Mesenchymal stem cell (in vitro differentiated cells and primary cell): ENCODE measurements around the gene TMC7.

Source experiments
- DNase-seq: peaks from one replicate; pipeline ENCODE4 v3.0.0-alpha.2; 2013
- H2AFZ ChIP-seq: one replicate; pipeline ENCODE4 v1.6.1; 2013; ENCODE audit warnings: low read depth, mild to moderate bottlenecking, control low read depth, inconsistent platforms, low read length, moderate library complexity
- H2AK5ac ChIP-seq: 2 replicates; pipeline ENCODE4 v1.6.1; 2013; ENCODE audit warnings: low read length, moderate library complexity, mild to moderate bottlenecking, inconsistent platforms; ENCODE audit not compliant: severe bottlenecking
- H2BK120ac ChIP-seq: one replicate; pipeline ENCODE4 v1.6.1; 2013; ENCODE audit warnings: low read depth, mild to moderate bottlenecking, inconsistent platforms, low read length, moderate library complexity
- H2BK12ac ChIP-seq, 2 experiments: one replicate each; pipeline ENCODE4 v1.6.1; 2013; ENCODE audit warnings: inconsistent platforms in 2 of 2, low read length in 2 of 2, mild to moderate bottlenecking in 2 of 2, moderate library complexity in 2 of 2, control low read depth in 1 of 2
- H2BK15ac ChIP-seq: one replicate; pipeline ENCODE4 v1.6.1; 2013; ENCODE audit warnings: mild to moderate bottlenecking, low read depth, inconsistent platforms; ENCODE audit not compliant: poor library complexity, severe bottlenecking
- H2BK5ac ChIP-seq: 2 replicates; pipeline ENCODE4 v1.6.1; 2013; ENCODE audit warnings: low read depth, mild to moderate bottlenecking, low read length, control low read depth, inconsistent platforms; ENCODE audit not compliant: poor library complexity, severe bottlenecking
- H3K14ac ChIP-seq, 2 experiments: one replicate each; pipeline ENCODE4 v1.6.1; 2013; ENCODE audit warnings: inconsistent platforms in 2 of 2, low read length in 2 of 2, control low read depth in 1 of 2, mild to moderate bottlenecking in 1 of 2, moderate library complexity in 1 of 2
- H3K18ac ChIP-seq, 2 experiments: one replicate each; pipeline ENCODE4 v1.6.1; 2013; ENCODE audit warnings: inconsistent platforms in 2 of 2, low read length in 2 of 2, control low read depth in 1 of 2, low read depth in 1 of 2, mild to moderate bottlenecking in 1 of 2
- H3K23ac ChIP-seq, 2 experiments: one replicate each; pipeline ENCODE4 v1.6.1; 2013; ENCODE audit warnings: inconsistent platforms in 2 of 2, low read length in 2 of 2, mild to moderate bottlenecking in 2 of 2, moderate library complexity in 2 of 2, control low read depth in 1 of 2
- H3K27ac ChIP-seq: 2 replicates; pipeline ENCODE4 v1.5.1; 2013; ENCODE audit warnings: mild to moderate bottlenecking, moderate library complexity, low read length, control low read depth, inconsistent platforms; ENCODE audit not compliant: poor library complexity, severe bottlenecking
- H3K27me3 ChIP-seq, 2 experiments: 2 replicates each; pipeline versions ENCODE4 v1.6.1 to v1.7.0; 2013; ENCODE audit warnings: low read length in 2 of 2, mild to moderate bottlenecking in 2 of 2, moderate library complexity in 2 of 2, control low read depth in 1 of 2, inconsistent platforms in 1 of 2; ENCODE audit not compliant: control insufficient read depth in 1 of 2, insufficient read depth in 1 of 2
- H3K36me3 ChIP-seq, 2 experiments: 2 replicates each; pipeline versions ENCODE4 v1.6.1 to v1.7.0; 2013; ENCODE audit warnings: low read length in 2 of 2, control low read depth in 1 of 2, inconsistent platforms in 1 of 2, low read depth in 1 of 2, mild to moderate bottlenecking in 1 of 2; ENCODE audit not compliant: insufficient read depth in 2 of 2, control insufficient read depth in 1 of 2
- H3K4ac ChIP-seq, 2 experiments: one replicate each; pipeline ENCODE4 v1.6.1; 2013; ENCODE audit warnings: inconsistent platforms in 2 of 2, low read length in 2 of 2, mild to moderate bottlenecking in 2 of 2, moderate library complexity in 2 of 2, control low read depth in 1 of 2, low read depth in 1 of 2
- H3K4me1 ChIP-seq: 2 replicates; pipeline ENCODE4 v1.6.1; 2013; ENCODE audit warnings: low read depth, low read length, control low read depth; ENCODE audit not compliant: control insufficient read depth, insufficient read depth
- H3K4me2 ChIP-seq: 2 replicates; pipeline ENCODE4 v1.6.1; 2013; ENCODE audit warnings: low read length, mild to moderate bottlenecking, inconsistent platforms; ENCODE audit not compliant: poor library complexity, severe bottlenecking
- H3K4me3 ChIP-seq, 2 experiments: 2 replicates each; pipeline versions ENCODE4 v1.5.1 to v1.7.0; 2013; ENCODE audit warnings: low read length in 2 of 2, mild to moderate bottlenecking in 2 of 2, control low read depth in 1 of 2, low read depth in 1 of 2; ENCODE audit not compliant: insufficient read depth in 1 of 2
- H3K79me1 ChIP-seq: replicated peaks from 2 replicates; pipeline ENCODE4 v1.6.1; 2013; ENCODE audit warnings: mild to moderate bottlenecking, control low read depth, low read length, inconsistent platforms; ENCODE audit not compliant: poor library complexity, severe bottlenecking
- H3K9ac ChIP-seq: 2 replicates; pipeline ENCODE4 v1.7.0; 2013; ENCODE audit warnings: mild to moderate bottlenecking, low read length, moderate library complexity
- H3K9me3 ChIP-seq: 2 replicates; pipeline ENCODE4 v1.7.0; 2013; ENCODE audit warnings: mild to moderate bottlenecking, low read length; ENCODE audit not compliant: control insufficient read depth
- H4K8ac ChIP-seq: one replicate; pipeline ENCODE4 v1.6.1; 2013; ENCODE audit warnings: inconsistent platforms, mild to moderate bottlenecking, low read length, moderate library complexity
- H4K91ac ChIP-seq: one replicate; pipeline ENCODE4 v1.6.1; 2013; ENCODE audit warnings: mild to moderate bottlenecking, low read length, inconsistent platforms
- WGBS: methylation state at CpG from one replicate; pipeline ENCODE4 v1.1.7; 2013; ENCODE audit warnings: mixed read lengths; 5-methylcytosine and 5-hydroxymethylcytosine counted together

Gene TMC7

DNA sequence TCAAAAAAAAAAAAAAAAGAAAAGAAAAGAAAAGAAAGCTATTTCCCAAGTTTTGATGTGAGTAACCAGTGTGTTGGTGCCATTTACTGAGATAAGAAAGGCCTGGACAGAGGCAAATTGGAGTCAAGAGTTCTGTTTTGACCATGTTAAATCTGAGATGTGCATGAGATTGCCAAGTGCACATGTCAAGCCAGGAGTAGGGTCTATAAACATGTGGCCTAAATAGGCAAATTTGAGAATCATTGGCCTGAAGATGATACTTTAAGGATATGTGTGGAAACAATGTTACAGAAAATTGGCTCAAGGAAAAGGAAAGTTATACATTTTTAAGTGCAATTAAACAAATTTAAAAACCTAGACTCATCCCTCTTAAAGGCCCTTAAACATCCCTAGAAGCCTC, 42.3 kb upstream of the TMC7 start:
- Histone ChIP-seq H3K4me3 (no peak overlapping the region), H3K14ac (no peak overlapping the region)

DNA sequence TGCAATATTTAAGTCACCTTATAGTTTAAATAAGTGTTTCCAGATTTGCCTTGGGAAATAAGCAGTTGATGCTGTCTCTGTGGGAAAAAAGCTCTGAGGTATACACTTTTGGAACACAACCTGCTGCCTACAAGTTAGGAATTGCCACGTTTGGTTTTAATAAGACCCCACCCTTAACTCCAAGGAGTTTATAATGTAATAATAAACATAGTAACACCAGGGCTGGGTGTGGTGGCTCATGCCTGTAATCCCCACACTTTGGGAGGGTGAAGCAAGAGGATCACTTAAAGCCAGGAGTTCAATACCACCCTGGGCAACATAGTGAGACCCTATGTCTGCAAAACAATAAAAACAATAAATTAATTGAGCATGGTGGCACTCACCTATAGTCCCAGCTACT, 41.7 kb upstream of the TMC7 start:
- no peak overlapping the region for H3K18ac ChIP-seq
- no CpG with 5 or more reads among the region's 1 CpG for WGBS

More for the DNA sequence above, 42.3 kb upstream of the TMC7 start:
- Histone ChIP-seq H2BK15ac (no peak overlapping the region), H2BK12ac (no peak overlapping the region), H3K18ac (no peak overlapping the region), H3K79me1 (no peaks in the 10 kb centered on the region), H2BK5ac (no peak overlapping the region), H2BK120ac (no peak overlapping the region), H3K9ac (no peak overlapping the region), H3K27ac (no peak overlapping the region), H3K23ac (no peak overlapping the region), H3K4me2 (no peak overlapping the region), H3K4ac (no peak overlapping the region), H3K36me3 (no peaks in the 10 kb centered on the region), H3K9me3 (no peaks in the 10 kb centered on the region), H3K4me1 (no peaks in the 10 kb centered on the region), H2AFZ (no peak overlapping the region), H2AK5ac (no peak overlapping the region), H3K27me3 (peaks cover 0 to 4% of the 10 kb centered on the region in 2 experiments), H4K8ac (no peak overlapping the region), H4K91ac (no peak overlapping the region)
- no peak for DNase-seq

DNA sequence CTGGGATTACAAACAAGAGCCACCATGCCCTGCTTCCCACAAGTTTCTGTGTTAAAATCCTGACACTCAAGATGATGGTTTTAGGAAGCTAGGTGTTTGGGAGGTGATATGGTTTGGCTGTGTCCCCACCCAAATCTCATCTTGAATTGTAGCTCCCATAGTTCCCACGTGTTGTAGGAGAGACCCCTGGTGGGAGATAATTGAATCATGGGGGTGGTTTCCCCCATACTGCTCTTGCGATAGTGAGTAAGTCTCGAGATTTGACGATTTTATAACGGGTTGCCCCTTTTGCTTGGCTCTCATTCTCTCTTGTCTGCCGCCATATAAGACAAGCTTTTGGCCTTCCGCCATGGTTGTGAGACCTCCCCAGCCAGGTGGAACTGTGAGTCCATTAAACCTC, 40.3 kb upstream of the TMC7 start:
- 91% methylated on average over 6 of the region's 7 CpGs for WGBS
- Histone ChIP-seq H3K27me3 (no peaks in the 10 kb centered on the region), H3K36me3 (no peaks in the 10 kb centered on the region), H4K8ac (no peak overlapping the region), H2BK12ac (no peak overlapping the region), H2AFZ (no peak overlapping the region), H2BK120ac (no peak overlapping the region), H2BK15ac (no peak overlapping the region), H2BK5ac (no peak overlapping the region), H3K79me1 (no peaks in the 10 kb centered on the region), H3K4me2 (no peak overlapping the region), H3K18ac (no peak overlapping the region), H3K23ac (no peak overlapping the region), H3K4me1 (no peaks in the 10 kb centered on the region), H3K4ac (no peak overlapping the region), H3K4me3 (no peak overlapping the region), H3K9ac (no peak overlapping the region), H3K14ac (no peak overlapping the region), H3K27ac (no peak overlapping the region), H3K9me3 (no peaks in the 10 kb centered on the region), H4K91ac (no peak overlapping the region), H2AK5ac (no peak overlapping the region)
- DNase-seq: no peak

More for the DNA sequence above, 41.7 kb upstream of the TMC7 start:
- Histone ChIP-seq H2BK12ac (no peak overlapping the region), H2AK5ac (no peak overlapping the region), H4K8ac (no peak overlapping the region), H3K4me2 (no peak overlapping the region), H2AFZ (no peak overlapping the region), H3K4ac (no peak overlapping the region), H3K23ac (no peak overlapping the region), H3K4me1 (no peaks in the 10 kb centered on the region), H3K14ac (no peak overlapping the region), H3K9me3 (no peaks in the 10 kb centered on the region), H3K27ac (no peak overlapping the region), H3K9ac (no peak overlapping the region), H2BK15ac (no peak overlapping the region), H3K27me3 (no peaks in the 10 kb centered on the region), H3K4me3 (no peak overlapping the region), H3K79me1 (no peaks in the 10 kb centered on the region), H3K36me3 (no peaks in the 10 kb centered on the region), H4K91ac (no peak overlapping the region), H2BK5ac (no peak overlapping the region), H2BK120ac (no peak overlapping the region)
- DNase-seq: no peak

DNA sequence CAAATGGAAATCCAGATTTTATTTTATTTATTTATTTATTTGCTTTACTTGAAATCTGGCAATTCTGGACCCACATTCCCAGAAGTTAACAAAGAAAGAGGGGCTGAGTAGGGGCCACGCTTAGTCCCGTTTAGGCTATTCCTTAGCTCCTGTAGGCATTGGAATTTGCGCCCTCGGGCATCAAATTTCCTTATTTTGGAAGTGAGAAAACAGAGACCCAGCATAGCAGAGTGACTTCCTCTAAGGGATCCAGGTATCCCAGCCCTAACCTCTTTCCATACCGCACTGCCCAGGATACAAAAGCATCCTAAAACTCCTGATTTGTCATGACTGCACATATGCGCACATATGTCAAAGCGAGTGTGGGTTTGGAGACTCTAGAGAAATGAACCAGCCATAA, 38.5 kb upstream of the TMC7 start:
- Histone ChIP-seq H2BK5ac (no peak overlapping the region), H2BK12ac (no peak overlapping the region), H3K18ac (no peak overlapping the region), H3K4me1 (no peaks in the 10 kb centered on the region), H3K23ac (no peak overlapping the region), H3K27ac (no peak overlapping the region), H4K8ac (no peak overlapping the region), H3K4me3 (no peak overlapping the region), H2BK15ac (no peak overlapping the region), H3K9ac (no peak overlapping the region), H3K14ac (no peak overlapping the region), H3K36me3 (no peaks in the 10 kb centered on the region), H3K4ac (no peak overlapping the region), H2AK5ac (no peak overlapping the region), H3K27me3 (no peaks in the 10 kb centered on the region), H3K79me1 (no peaks in the 10 kb centered on the region), H2BK120ac (no peak overlapping the region), H4K91ac (no peak overlapping the region), H2AFZ (no peak overlapping the region), H3K4me2 (no peak overlapping the region), H3K9me3 (no peaks in the 10 kb centered on the region)
- DNase-seq: no peak
- WGBS: 80% methylated on average over 5 of the region's 7 CpGs
